Neural crest cell (in vitro differentiated cells): Measurements from ENCODE around the gene ARF3. TPM values are rescaled to one million over a fixed set of nuclear protein-coding genes. Genes with fewer than 3 reads are reported as not detected.

Experiments used
- DNase-seq: peaks from one replicate; pipeline ENCODE4 v3.0.0; 2021; ENCODE audit warnings: low read depth, mixed read lengths, low spot score
- H3K27ac Mint-ChIP-seq: one replicate; pipeline ENCODE4 v1.8.0; 2021; ENCODE audit warnings: mild to moderate bottlenecking, mixed read lengths; ENCODE audit not compliant: unreplicated experiment
- H3K27me3 Mint-ChIP-seq: 2 replicates; pipeline ENCODE4 v1.8.0; 2021; ENCODE audit warnings: low read depth, mild to moderate bottlenecking, mixed read lengths
- H3K36me3 Mint-ChIP-seq: 2 replicates; pipeline ENCODE4 v1.8.0; 2021; ENCODE audit warnings: low read depth, mild to moderate bottlenecking, mixed read lengths
- H3K4me1 Mint-ChIP-seq: 2 replicates; pipeline ENCODE4 v1.8.0; 2021; ENCODE audit warnings: mixed read lengths
- H3K4me3 Mint-ChIP-seq: one replicate; pipeline ENCODE4 v1.8.0; 2021; ENCODE audit warnings: mild to moderate bottlenecking, mixed read lengths
- H3K9me3 Mint-ChIP-seq: 2 replicates; pipeline ENCODE4 v1.8.0; 2021; ENCODE audit warnings: mixed read lengths
- CTCF ChIP-seq: fragments of 200-600 bp; sonication (generic); conservative IDR thresholded peaks from 2 replicates; pipeline ENCODE4 v1.5.0; 2021; ENCODE audit warnings: antibody characterized with exemption, mild to moderate bottlenecking
- total RNA-seq: library from RNA; stranded (reverse); gene quantifications from 2 replicates; pipeline ENCODE4 v1.2.1, GENCODE V29; 2021

Gene ARF3
- total RNA-seq, 1 donor from 2014 or later: 202 TPM

GRCh38 chr12:48970702-48971334 lies 13.5 kb upstream of the ARF3 start:
- no peak for TF ChIP-seq CTCF
- Mint-ChIP-seq H3K4me3 (no peak overlapping the region), H3K27ac (no peak overlapping the region), H3K27me3 (peaks cover 97% of the 10 kb centered on the region), H3K4me1 (peaks cover 15% of the 10 kb centered on the region), H3K9me3 (no peaks in the 10 kb centered on the region), H3K36me3 (no peaks in the 10 kb centered on the region)
- no peak for DNase-seq

- peaks cover 97% of the 10 kb centered on the region for H3K27me3 Mint-ChIP-seq
- H3K9me3 Mint-ChIP-seq: no peaks in the 10 kb centered on the region
- no peak for TF ChIP-seq CTCF
- H3K4me1 Mint-ChIP-seq: peaks cover 15% of the 10 kb centered on the region
- DNase-seq: no peak
- no peaks in the 10 kb centered on the region for H3K36me3 Mint-ChIP-seq
- no peak overlapping the region for H3K4me3 Mint-ChIP-seq
- no peak overlapping the region for H3K27ac Mint-ChIP-seq
Measured at GRCh38 chr12:48969833-48970701, 12.8 kb upstream of the ARF3 start.

GRCh38 chr12:48969160-48969771 lies 12.0 kb upstream of the ARF3 start:
- Mint-ChIP-seq H3K4me3 (no peak overlapping the region), H3K27ac (no peak overlapping the region), H3K9me3 (no peaks in the 10 kb centered on the region), H3K36me3 (no peaks in the 10 kb centered on the region), H3K27me3 (peaks cover 95% of the 10 kb centered on the region), H3K4me1 (peaks cover 15% of the 10 kb centered on the region)
- TF ChIP-seq CTCF: no peak
- DNase-seq: no peak

GRCh38 chr12:48968467-48968866 lies 11.2 kb upstream of the ARF3 start:
- H3K27ac Mint-ChIP-seq: no peak overlapping the region
- H3K36me3 Mint-ChIP-seq: no peaks in the 10 kb centered on the region
- TF ChIP-seq CTCF: no peak
- peaks cover 87% of the 10 kb centered on the region for H3K27me3 Mint-ChIP-seq
- no peaks in the 10 kb centered on the region for H3K9me3 Mint-ChIP-seq
- peaks cover 15% of the 10 kb centered on the region for H3K4me1 Mint-ChIP-seq
- DNase-seq: no peak
- H3K4me3 Mint-ChIP-seq: no peak overlapping the region

GRCh38 chr12:48967991-48968390 lies 10.7 kb upstream of the ARF3 start:
- H3K27ac Mint-ChIP-seq: no peak overlapping the region
- no peak for TF ChIP-seq CTCF
- no peak for DNase-seq
- H3K4me3 Mint-ChIP-seq: no peak overlapping the region
- no peaks in the 10 kb centered on the region for H3K9me3 Mint-ChIP-seq
- H3K4me1 Mint-ChIP-seq: peaks cover 15% of the 10 kb centered on the region
- peaks cover 82% of the 10 kb centered on the region for H3K27me3 Mint-ChIP-seq
- H3K36me3 Mint-ChIP-seq: no peaks in the 10 kb centered on the region
